ENCODE results near the gene CBX2.
"Not testable (repeated sequence)": the region's sequence is repeated elsewhere in the genome, so short reads cannot be mapped to it uniquely, and the experiment has no call there.

The CBX2 gene

GRCh38 chr17:79742951-79743476 is 34.9 kb upstream of the CBX2 start:
- no peak for DNase-seq (ENCODE audit: insufficient read length, low spot score)
- FAIRE-seq = no peak

GRCh38 chr17:79743614-79744013 is 34.3 kb upstream of the CBX2 start:
- DNase-seq (ENCODE audit: insufficient read length, low spot score) = no peak

DNA sequence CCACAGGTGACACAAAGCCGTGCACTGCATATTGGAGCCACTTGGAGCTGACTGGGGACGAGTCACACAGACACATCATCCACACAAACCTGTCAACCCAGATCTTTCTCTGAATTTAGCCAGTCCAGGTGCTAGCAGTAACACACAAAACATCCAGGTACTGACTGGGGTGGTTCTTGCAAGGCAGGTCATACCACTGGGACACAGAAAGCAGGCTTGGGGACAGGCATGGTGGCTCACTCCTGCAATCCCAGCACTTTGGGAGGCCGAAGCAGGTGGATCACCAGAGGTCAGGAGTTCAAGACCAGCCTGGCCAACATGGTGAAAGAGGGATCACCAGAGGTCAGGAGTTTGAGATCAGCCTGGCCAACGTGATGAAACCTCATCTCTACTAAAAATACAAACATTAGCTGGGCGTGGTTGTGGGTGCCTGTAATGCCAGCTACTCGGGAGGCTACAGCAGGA is 32.3 kb upstream of the CBX2 start:
- FAIRE-seq = no peak
- no peak for DNase-seq (ENCODE audit: insufficient read length, low spot score)

More at GRCh38 chr17:79743614-79744013, 34.3 kb upstream of the CBX2 start:
- no peak for FAIRE-seq

GRCh38 chr17:79746889-79747507 is 30.9 kb upstream of the CBX2 start:
- FAIRE-seq (no peak), DNase-seq (ENCODE audit: insufficient read length, low spot score) (no peak)

- FAIRE-seq = no peak
- DNase-seq (ENCODE audit: insufficient read length, low spot score) = no peak
Observed at GRCh38 chr17:79747508-79748294, 30.2 kb upstream of the CBX2 start.

GRCh38 chr17:79748295-79749099 is 29.5 kb upstream of the CBX2 start:
- no peak for FAIRE-seq
- no peak for DNase-seq (ENCODE audit: insufficient read length, low spot score)

DNA sequence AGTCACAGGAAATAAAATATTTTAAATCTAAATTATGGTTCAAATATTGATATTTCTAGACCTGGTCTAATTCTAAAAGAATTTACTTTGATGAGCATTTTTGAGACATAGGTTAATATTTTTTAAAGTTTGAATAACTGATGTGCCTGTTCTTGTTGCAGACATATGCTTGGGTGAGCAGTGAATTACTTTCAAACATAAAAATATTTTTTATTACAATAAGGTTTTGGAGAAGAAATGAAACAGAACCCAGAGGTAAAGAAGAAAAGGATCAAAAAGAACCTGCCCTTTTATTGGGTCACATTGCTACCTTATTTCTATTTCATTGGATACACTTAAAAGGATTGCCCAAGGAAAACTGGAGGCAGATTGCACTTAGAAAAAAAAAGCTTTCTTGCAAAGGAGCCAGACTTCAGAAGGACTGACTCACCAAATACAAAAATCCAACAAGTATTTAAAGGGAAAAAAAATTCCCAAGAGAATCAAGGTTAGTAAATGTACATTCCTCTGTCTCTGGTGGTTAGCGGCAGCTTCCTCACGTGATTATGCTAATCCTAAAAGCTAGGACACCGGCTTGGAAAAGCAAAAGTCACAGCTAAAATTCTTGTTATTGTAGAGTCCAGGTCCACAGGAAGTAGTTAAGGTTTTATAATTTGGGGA is 28.7 kb upstream of the CBX2 start:
- FAIRE-seq = no peak
- DNase-seq (ENCODE audit: insufficient read length, low spot score) = no peak

GRCh38 chr17:79749958-79750357 is 28.0 kb upstream of the CBX2 start:
- FAIRE-seq (no peak), DNase-seq (ENCODE audit: insufficient read length, low spot score) (no peak)

DNA sequence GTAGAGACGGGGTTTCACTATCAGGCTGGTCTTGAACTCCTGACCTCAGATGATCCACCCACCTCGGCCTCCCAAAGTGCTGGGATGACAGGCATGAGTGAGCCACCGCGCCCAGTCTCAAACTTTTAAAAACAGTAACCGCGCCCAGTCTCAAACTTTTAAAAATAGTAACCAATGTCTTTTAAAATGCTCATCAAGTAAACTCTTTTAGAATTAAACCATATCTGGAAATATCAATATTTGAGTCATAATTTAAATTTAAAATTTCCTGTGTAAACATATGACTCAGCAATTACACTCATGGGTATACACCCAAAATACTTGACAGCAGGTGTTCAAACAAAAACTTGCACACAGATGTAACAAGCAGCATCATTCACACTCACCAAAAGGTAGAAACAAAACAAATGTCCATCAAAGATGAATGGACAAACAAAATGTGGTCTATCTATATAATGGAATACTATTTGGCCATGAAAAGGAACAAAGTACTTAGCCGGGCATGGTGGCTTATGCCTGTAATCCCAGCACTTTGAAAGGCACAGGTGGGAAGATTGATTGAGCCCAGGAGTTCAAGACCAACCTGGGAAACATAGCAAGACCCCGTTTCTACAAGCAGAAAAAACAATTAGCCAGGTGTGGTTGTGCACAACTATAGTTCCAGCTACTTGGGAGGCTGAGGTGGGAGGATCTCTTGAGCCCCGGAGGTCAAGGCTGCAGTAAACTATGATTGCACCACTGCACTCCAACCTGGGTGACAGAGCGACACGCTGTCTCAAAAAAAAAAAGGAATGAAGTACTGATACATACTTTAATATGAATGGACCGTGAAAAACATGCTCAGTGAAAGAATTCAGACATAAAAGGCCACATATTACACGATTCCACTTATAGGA is 27.1 kb upstream of the CBX2 start:
- DNase-seq (ENCODE audit: insufficient read length, low spot score) (no peak), FAIRE-seq (no peak)

GRCh38 chr17:79752175-79752574 is 25.8 kb upstream of the CBX2 start:
- FAIRE-seq = no peak

DNA sequence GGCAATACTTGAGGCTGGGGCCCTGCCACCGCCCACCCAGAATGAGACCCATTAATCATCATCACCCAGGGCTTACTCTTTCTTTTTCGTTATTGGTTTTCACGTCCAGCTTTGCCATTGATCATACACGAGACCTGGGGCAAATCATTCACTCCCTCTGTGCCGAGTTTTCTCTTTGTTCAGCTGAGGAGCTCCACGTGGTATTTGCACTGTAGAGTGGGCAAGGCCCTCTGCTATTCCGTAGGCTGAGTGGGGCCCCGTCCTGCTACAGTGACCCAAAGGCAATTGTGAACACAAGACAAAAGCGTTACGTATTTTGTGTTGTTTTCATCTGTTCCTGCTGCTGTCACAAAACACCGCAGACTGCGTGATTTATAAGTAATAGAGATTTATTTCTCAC is 23.6 kb upstream of the CBX2 start:
- DNase-seq (ENCODE audit: insufficient read length, low spot score) = no peak
- no peak for FAIRE-seq

More at GRCh38 chr17:79752175-79752574, 25.8 kb upstream of the CBX2 start:
- DNase-seq (ENCODE audit: insufficient read length, low spot score) = no peak

- not testable (repeated sequence) for FAIRE-seq; DNase-seq (ENCODE audit: insufficient read length, low spot score)
Observed at GRCh38 chr17:79754903-79755302, 23.0 kb upstream of the CBX2 start.

DNA sequence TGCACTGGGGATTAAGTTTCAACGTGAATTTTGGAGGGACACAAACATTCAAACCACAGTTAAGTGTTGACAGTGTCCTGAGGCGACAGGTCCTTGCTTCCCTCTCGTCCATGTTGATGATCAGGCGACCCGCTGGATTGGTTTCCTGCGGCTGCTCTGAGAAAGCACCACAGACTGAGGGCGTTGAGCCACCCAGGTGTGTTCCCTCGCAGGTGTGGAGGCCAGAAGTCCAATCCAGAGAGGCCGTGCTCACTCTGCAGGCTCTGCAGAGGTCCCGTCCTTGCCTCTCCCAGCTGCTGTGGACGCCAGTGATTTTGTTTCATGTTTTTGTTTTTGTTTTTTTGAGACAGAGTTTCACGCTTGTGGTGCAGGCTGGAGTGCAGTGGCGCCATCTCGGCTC is 22.4 kb upstream of the CBX2 start:
- FAIRE-seq (no peak), DNase-seq (ENCODE audit: insufficient read length, low spot score) (no peak)

DNA sequence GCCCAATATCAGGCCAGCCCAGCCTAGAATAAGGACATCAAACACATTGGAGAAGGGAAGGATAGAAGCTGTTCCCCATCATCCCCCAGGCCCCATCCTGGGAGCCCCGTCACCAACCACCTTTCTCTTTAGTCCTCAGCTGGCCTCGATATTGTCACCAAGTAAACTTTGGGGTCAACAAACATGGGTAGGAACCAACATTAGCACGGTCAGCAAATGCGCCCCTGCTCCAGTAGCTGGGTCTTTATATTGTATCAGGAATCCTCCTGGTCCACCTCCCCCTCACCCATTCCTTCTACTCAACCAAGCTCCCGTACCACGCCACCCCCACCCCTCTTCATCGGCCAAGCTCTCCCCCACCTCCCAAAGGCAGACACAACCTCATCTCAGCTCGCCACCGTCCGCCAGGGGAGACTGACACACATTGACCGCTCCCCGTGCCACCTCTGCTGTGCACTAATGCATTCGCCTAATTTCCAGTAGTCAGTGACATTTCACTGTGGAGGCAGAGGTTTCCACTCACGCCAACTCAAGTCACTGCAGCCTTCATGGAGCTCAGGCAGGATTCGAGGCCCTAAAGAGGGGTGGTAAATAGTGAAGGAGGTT is 20.7 kb upstream of the CBX2 start:
- FAIRE-seq (no peak), DNase-seq (ENCODE audit: insufficient read length, low spot score) (no peak)

DNA sequence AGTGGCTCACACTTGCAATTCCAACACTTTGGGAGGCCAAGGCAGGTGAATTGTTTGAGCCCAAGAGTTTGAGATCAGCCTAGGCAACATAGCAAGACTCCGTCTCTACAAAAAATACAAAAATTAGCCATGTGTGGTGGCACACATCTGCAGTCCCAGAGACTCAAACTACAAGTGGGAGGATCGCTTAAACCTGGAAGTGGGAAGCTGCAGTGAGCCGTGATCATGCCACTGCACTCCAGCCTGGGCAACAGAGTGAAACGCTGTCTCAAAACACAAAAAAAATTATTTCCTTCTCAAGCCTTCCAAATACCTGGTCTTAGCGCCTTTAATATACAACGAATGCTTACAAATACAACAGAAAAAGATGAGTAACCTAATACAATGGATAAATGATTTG is 19.7 kb upstream of the CBX2 start:
- FAIRE-seq = no peak

DNA sequence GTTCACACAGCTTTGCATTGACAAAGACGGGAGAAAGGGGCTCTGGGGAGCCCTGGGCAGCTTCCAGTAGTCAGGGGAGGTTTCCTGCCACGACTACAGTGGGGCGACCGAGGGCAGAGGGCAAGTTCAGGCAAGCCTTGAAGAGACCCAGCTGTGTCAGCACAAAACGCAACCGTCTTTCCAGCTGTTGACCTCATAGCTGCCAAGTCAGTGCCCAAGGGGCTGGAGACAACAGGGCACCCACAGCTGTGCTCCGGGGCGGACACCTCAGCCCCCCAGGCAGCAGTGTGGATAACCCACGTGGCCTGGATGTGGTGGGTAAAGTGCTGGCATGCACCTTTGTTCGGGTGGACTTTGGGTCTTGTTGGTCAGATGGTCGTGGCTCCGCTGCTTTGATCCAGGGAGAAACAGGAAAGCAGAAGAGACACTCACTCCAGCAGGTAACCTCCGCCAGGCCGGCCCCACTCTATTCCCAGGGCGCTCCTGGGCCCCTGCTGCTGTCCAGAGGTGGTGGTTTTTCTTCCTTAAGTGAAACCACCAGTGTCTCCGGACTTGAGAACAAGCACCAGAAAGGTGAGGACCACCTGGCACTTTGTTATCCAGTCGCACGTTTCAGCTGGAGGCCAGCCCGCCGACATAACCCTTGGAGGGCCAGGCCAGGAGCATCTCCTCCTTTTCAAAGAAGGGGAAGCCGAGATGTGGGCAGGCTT is 17.6 kb upstream of the CBX2 start:
- FAIRE-seq = no peak
- DNase-seq (ENCODE audit: insufficient read length, low spot score) = no peak

More for the DNA sequence above, 19.7 kb upstream of the CBX2 start:
- no peak for DNase-seq (ENCODE audit: insufficient read length, low spot score)

DNA sequence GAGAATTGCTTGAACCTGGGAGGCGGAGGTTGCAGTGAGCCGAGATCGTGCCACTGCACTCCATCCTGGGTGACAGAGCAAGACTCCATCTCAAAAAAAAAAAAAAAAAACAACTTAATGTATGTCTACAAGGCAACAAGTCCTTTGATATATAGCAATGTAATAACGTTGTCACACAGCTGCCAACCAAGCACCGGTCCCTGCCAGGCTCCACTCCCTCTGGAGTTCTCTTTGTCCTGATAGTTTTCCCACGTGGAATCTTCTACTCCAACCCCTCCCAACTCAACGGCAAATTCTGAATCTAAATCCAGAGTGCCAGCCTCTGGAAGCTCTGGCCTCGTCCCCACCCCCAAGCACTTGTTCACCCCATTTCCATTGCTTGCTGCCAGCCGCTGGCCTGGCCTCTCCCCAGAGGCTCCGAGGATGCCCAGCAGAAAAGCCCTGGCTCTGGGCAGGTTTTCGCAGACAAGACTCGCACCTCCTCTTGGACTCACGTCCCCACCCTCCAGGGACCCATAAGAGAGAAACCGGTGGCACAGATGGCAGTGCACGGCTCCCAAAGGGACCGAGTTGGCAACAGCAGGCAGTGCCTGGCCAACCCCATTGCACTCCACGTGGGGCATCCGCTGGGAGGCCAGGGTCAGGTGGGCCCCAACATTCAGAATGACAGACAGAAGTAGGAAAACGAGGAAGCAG is 15.9 kb upstream of the CBX2 start:
- DNase-seq (ENCODE audit: insufficient read length, low spot score) (no peak), FAIRE-seq (no peak)

DNA sequence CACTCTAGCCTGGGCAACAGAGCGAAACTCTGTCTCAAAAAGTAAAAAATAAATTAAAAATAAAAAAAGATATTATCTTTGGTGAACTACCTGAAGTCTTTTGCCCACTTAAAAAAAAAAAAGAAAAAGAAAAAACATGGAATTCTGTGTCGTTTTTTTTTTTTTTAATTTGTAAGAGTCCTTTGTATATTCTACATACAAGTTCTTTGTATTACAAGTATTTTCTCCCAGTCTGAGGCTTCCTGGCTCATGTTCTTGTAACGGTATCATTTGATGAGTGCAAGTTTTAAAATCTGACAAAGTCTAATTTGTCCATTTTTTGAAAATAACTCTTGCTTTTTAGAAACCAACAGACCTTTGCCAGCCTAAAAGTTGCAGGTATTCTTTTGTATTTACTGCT is 12.2 kb upstream of the CBX2 start:
- FAIRE-seq (no peak), DNase-seq (ENCODE audit: insufficient read length, low spot score) (no peak)
